Measurements from ENCODE around the gene ZAP70. TPM values are rescaled to one million over a fixed set of nuclear protein-coding genes. Genes with fewer than 3 reads are reported as not detected.
A peak's percentile ranks its signal among the peaks of the same experiment; 100 is the strongest.

The ZAP70 gene
- total RNA-seq, 4 donors from 2014 or later, result 0.46 to 2.2 (median 1.5) TPM

DNA sequence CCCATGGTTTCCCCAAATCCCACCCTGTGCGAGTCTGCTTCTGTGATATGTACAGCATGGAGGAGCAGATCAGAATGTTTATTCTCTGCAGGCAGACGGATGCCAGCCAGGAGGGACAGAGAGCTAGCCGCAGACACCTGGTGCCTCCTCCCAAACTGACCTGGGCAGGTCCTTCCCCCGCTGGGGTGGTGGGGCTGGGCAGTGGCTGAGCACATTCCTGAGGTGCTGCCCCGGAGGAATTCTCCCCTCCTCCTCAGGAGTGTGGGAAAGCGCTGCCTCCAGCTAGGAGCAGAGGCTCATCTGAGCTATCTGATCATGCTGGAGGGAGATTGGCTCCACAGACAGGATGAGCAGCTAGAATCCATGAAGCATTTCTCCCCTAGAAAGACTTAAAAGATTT, 22.2 kb upstream of the ZAP70 start:
- TF ChIP-seq POLR2AphosphoS5 (IDR thresholded peaks at IDR 0.05) (no peak), EP300 (IDR thresholded peaks at IDR 0.05) (no peak), POLR2A (IDR thresholded peaks at IDR 0.05) (no peak)
- TF ChIP-seq, protein P1, sequence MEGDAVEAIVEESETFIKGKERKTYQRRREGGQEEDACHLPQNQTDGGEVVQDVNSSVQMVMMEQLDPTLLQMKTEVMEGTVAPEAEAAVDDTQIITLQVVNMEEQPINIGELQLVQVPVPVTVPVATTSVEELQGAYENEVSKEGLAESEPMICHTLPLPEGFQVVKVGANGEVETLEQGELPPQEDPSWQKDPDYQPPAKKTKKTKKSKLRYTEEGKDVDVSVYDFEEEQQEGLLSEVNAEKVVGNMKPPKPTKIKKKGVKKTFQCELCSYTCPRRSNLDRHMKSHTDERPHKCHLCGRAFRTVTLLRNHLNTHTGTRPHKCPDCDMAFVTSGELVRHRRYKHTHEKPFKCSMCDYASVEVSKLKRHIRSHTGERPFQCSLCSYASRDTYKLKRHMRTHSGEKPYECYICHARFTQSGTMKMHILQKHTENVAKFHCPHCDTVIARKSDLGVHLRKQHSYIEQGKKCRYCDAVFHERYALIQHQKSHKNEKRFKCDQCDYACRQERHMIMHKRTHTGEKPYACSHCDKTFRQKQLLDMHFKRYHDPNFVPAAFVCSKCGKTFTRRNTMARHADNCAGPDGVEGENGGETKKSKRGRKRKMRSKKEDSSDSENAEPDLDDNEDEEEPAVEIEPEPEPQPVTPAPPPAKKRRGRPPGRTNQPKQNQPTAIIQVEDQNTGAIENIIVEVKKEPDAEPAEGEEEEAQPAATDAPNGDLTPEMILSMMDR (IDR thresholded peaks at IDR 0.05), result no peak
- no peak for ATAC-seq

DNA sequence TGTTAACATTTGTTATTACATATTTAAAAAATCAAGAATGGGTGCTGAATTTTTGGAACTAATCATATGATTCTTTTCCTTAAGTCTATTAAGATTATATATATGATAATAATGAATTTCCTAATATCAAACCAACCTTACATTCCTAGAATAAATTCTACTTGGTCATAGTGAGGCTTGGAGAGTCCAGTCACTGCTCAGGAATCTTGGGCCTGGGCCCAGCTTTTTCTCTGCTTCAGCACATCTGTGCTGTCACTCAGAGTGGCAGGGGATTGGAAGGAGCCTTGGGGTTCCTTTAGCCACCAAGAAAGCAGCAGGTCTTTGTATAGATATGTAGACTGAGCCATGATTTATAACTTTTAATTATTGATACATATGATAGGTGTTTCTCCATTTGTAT, 19.9 kb upstream of the ZAP70 start:
- ATAC-seq, result no peak

More for the DNA sequence above, 22.2 kb upstream of the ZAP70 start:
- Histone ChIP-seq H3K36me3 (no peaks in the 10 kb centered on the region), H3K4me1 (no peaks in the 10 kb centered on the region), H3K27ac (no peak overlapping the region), H3K27me3 (no peaks in the 10 kb centered on the region), H3K9me3 (no peaks in the 10 kb centered on the region), H3K4me3 (no peak overlapping the region)
- 40 to 60% methylated on average over 1 of the region's 6 CpGs for WGBS, 2 donors (ENCODE audit: low coverage in 1 of 2)

DNA sequence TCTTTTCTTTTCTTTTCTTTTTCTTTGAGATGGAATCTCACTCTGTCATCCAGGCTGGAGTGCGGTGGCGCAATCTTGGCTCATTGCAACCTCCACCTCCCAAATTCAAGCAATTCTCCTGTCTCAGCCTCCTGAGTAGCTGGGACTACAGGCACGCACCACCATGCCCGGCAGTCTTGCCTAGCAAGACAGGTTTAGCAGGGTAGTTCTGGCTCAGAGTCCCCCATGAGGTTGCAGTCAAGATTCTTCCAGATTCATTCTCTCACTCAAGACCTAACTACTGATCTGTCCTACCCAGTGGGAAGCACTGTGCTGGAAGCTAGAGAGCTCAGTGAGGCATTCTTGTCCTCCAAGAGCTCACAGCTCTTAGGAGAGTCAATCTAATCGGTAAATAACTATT, 17.6 kb upstream of the ZAP70 start:
- Histone ChIP-seq H3K9me3 (no peaks in the 10 kb centered on the region), H3K4me3 (no peak overlapping the region), H3K36me3 (no peaks in the 10 kb centered on the region), H3K4me1 (peaks cover 0 to 4% (median 0%) of the 10 kb centered on the region in 3 donors), H3K27ac (no peak overlapping the region), H3K27me3 (no peaks in the 10 kb centered on the region)
- no peak for ATAC-seq
- TF ChIP-seq, protein P1 (IDR thresholded peaks at IDR 0.05), result no peak
- TF ChIP-seq EP300 (IDR thresholded peaks at IDR 0.05) (no peak), POLR2A (IDR thresholded peaks at IDR 0.05) (no peak), POLR2AphosphoS5 (IDR thresholded peaks at IDR 0.05) (no peak)
- 89% methylated on average over 4 of the region's 5 CpGs; no CpG with 5 or more reads in 1 of the 2 donors for WGBS, 2 donors (ENCODE audit: low coverage in 1 of 2)

More for the DNA sequence above, 19.9 kb upstream of the ZAP70 start:
- H3K36me3 ChIP-seq, result no peaks in the 10 kb centered on the region
- H3K4me1 ChIP-seq, result peaks cover 0 to 4% (median 0%) of the 10 kb centered on the region in 3 donors
- no peak overlapping the region for H3K27ac ChIP-seq
- H3K27me3 ChIP-seq, result no peaks in the 10 kb centered on the region
- TF ChIP-seq EP300 (IDR thresholded peaks at IDR 0.05) (no peak), POLR2A (IDR thresholded peaks at IDR 0.05) (no peak), POLR2AphosphoS5 (IDR thresholded peaks at IDR 0.05) (no peak)
- TF ChIP-seq, protein P1 (IDR thresholded peaks at IDR 0.05), result no peak
- H3K9me3 ChIP-seq, result no peaks in the 10 kb centered on the region
- no peak overlapping the region for H3K4me3 ChIP-seq

DNA sequence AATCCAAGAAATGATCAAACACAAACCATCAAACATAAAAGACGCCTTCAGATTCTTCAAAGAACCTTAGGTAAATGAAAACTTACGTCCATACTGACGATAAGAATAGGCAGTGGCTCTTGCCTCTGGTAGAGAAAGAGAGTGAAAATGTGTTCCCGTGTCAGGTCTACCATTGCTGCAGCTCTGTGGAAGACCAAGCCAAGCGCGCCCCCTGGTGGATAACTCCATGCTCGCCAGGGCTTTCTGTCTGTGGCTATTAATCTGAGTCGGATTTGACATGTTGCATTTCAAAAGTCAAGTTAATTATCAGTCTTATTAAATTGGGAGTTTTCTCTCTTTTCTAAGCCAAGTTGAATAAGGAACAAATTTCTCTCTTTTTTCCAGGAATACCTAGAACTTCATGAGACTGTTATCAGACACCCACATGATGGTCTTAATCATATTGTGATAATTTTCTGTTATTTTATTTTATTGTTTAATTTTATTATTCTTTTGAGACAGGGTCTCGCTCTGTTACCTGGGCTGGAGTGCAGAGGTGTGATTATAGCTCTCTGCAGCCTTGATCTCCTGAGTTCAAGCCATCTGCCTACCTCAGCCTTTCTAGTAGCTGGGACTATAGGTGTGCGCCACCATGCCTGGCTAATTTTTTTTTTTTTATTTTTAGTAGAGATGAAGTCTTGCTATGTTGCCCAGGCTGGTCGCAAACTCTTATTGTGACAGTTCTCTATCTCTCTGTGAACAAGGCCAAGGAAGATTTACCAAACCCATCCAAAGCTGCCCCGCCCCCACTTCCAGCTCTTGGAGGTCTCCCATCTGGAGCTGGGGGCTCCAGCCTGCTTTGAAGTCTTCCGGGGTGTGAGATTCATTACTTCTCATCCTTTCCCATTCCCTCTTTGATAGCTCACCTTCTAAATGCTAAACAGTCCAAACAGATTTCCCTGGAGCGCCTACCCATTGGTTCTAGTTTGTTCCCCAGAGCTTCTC, 15.8 kb upstream of the ZAP70 start:
- Histone ChIP-seq H3K4me3 (no peak overlapping the region), H3K27me3 (no peaks in the 10 kb centered on the region), H3K9me3 (no peaks in the 10 kb centered on the region), H3K27ac (no peak overlapping the region), H3K4me1 (peaks cover 0 to 4% (median 0%) of the 10 kb centered on the region in 3 donors), H3K36me3 (no peaks in the 10 kb centered on the region)
- peak; percentile 86 for ATAC-seq
- TF ChIP-seq POLR2AphosphoS5 (IDR thresholded peaks at IDR 0.05) (no peak), POLR2A (IDR thresholded peaks at IDR 0.05) (no peak), EP300 (IDR thresholded peaks at IDR 0.05) (no peak)
- TF ChIP-seq, protein P1 (IDR thresholded peaks at IDR 0.05), result peak; percentile 94 to 98 (median 95)
- 24% methylated on average over 13 of the region's 14 CpGs for WGBS, 2 donors (ENCODE audit: low coverage in 1 of 2)

Measured in gastroesophageal sphincter (tissue), 4 donors.